ENCODE measurements around the gene RAB11FIP3. TPM values are rescaled to one million over a fixed set of nuclear protein-coding genes. Genes with fewer than 3 reads are reported as not detected.

The RAB11FIP3 gene
- total and polyA plus RNA-seq, 2 of the 13 experiments (the other 11 are each of a cell fraction or from before 2014, with no cell fraction given), result 34.3 to 57.6 TPM

DNA sequence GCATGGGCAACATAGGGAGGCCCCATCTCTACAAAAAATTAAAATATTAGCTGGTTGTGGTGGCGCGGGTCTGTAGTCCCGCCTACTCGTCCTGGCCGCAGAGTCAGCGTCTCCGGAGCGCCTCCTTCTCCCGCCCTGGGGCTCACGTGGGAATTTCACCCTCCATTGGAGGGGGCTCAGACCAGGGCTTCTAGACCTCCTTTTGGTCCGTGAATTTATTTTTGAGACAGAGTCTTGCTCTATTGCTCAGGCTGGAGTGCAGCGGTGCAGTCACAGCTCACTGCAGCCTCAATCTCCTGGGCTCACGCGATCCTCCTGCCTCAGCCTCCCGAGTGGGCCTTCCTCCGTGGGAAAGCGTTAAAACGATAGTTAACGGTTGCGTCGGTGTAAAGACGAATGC, 28.8 kb upstream of the RAB11FIP3 start (continued):
- TF ChIP-seq, protein P1, sequence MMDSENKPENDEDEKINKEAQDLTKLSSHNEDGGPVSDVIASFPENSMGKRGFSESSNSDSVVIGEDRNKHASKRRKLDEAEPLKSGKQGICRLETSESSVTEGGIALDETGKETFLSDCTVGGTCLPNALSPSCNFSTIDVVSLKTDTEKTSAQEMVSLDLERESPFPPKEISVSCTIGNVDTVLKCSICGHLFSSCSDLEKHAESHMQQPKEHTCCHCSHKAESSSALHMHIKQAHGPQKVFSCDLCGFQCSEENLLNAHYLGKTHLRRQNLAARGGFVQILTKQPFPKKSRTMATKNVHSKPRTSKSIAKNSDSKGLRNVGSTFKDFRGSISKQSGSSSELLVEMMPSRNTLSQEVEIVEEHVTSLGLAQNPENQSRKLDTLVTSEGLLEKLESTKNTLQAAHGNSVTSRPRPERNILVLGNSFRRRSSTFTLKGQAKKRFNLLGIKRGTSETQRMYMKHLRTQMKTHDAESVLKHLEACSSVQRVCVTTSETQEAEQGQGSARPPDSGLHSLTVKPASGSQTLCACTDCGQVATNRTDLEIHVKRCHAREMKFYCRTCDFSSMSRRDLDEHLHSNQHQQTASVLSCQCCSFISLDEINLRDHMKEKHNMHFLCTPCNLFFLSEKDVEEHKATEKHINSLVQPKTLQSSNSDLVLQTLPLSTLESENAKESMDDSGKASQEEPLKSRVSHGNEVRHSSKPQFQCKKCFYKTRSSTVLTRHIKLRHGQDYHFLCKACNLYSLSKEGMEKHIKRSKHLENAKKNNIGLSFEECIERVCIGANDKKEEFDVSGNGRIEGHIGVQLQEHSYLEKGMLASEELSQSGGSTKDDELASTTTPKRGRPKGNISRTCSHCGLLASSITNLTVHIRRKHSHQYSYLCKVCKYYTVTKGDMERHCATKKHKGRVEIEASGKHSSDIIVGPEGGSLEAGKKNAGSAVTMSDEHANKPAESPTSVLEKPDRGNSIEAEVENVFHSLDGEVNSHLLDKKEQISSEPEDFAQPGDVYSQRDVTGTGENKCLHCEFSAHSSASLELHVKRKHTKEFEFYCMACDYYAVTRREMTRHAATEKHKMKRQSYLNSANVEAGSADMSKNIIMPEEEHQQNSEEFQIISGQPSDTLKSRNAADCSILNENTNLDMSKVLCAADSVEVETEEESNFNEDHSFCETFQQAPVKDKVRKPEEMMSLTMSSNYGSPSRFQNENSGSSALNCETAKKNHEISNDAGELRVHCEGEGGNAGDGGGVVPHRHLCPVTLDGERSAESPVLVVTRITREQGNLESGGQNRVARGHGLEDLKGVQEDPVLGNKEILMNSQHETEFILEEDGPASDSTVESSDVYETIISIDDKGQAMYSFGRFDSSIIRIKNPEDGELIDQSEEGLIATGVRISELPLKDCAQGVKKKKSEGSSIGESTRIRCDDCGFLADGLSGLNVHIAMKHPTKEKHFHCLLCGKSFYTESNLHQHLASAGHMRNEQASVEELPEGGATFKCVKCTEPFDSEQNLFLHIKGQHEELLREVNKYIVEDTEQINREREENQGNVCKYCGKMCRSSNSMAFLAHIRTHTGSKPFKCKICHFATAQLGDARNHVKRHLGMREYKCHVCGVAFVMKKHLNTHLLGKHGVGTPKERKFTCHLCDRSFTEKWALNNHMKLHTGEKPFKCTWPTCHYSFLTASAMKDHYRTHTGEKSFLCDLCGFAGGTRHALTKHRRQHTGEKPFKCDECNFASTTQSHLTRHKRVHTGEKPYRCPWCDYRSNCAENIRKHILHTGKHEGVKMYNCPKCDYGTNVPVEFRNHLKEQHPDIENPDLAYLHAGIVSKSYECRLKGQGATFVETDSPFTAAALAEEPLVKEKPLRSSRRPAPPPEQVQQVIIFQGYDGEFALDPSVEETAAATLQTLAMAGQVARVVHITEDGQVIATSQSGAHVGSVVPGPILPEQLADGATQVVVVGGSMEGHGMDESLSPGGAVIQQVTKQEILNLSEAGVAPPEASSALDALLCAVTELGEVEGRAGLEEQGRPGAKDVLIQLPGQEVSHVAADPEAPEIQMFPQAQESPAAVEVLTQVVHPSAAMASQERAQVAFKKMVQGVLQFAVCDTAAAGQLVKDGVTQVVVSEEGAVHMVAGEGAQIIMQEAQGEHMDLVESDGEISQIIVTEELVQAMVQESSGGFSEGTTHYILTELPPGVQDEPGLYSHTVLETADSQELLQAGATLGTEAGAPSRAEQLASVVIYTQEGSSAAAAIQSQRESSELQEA (CRISPR knock-in tag; IDR thresholded peaks at IDR 0.05; ENCODE audit: not compliant biosample characterization), result no peak
- TF ChIP-seq RBFOX2 (IDR thresholded peaks at IDR 0.05; ENCODE audit: low read depth, low read length) (no peak), NCOR1 (IDR thresholded peaks at IDR 0.05; ENCODE audit: borderline replicate concordance, low read length) (no peak), MAFG (CRISPR knock-in tag; IDR thresholded peaks at IDR 0.05) (no peak), NFYC (CRISPR knock-in tag; IDR thresholded peaks at IDR 0.05) (peak; percentile 21; the same call in 1 of the 2 replicates), KLF15 (CRISPR knock-in tag; IDR thresholded peaks at IDR 0.05; ENCODE audit: borderline replicate concordance) (no peak), HNRNPUL1 (IDR thresholded peaks at IDR 0.05; ENCODE audit: low read depth, low read length) (no peak), ZKSCAN1 (IDR thresholded peaks at IDR 0.05; ENCODE audit: low read length) (no peak), TCF7L2 (IDR thresholded peaks at IDR 0.05; ENCODE audit: low read depth, low read length) (no peak), ZFP36L2 (CRISPR knock-in tag; IDR thresholded peaks at IDR 0.05) (no peak), ZNF33B (CRISPR knock-in tag; IDR thresholded peaks at IDR 0.05) (no peak), RFXANK (CRISPR knock-in tag; IDR thresholded peaks at IDR 0.05) (0 out of 2 replicates have a peak, but pooled peaks have one; percentile 59), SPEN (CRISPR knock-in tag; IDR thresholded peaks at IDR 0.05; ENCODE audit: low read depth) (no peak), ZNF790 (CRISPR knock-in tag; IDR thresholded peaks at IDR 0.05; ENCODE audit: borderline replicate concordance) (no peak), MTA1 (CRISPR knock-in tag; IDR thresholded peaks at IDR 0.05; ENCODE audit: borderline replicate concordance) (no peak)
- TF ChIP-seq, protein P2, sequence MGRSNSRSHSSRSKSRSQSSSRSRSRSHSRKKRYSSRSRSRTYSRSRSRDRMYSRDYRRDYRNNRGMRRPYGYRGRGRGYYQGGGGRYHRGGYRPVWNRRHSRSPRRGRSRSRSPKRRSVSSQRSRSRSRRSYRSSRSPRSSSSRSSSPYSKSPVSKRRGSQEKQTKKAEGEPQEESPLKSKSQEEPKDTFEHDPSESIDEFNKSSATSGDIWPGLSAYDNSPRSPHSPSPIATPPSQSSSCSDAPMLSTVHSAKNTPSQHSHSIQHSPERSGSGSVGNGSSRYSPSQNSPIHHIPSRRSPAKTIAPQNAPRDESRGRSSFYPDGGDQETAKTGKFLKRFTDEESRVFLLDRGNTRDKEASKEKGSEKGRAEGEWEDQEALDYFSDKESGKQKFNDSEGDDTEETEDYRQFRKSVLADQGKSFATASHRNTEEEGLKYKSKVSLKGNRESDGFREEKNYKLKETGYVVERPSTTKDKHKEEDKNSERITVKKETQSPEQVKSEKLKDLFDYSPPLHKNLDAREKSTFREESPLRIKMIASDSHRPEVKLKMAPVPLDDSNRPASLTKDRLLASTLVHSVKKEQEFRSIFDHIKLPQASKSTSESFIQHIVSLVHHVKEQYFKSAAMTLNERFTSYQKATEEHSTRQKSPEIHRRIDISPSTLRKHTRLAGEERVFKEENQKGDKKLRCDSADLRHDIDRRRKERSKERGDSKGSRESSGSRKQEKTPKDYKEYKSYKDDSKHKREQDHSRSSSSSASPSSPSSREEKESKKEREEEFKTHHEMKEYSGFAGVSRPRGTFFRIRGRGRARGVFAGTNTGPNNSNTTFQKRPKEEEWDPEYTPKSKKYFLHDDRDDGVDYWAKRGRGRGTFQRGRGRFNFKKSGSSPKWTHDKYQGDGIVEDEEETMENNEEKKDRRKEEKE (IDR thresholded peaks at IDR 0.05), result no peak
- TF ChIP-seq, protein P3, sequence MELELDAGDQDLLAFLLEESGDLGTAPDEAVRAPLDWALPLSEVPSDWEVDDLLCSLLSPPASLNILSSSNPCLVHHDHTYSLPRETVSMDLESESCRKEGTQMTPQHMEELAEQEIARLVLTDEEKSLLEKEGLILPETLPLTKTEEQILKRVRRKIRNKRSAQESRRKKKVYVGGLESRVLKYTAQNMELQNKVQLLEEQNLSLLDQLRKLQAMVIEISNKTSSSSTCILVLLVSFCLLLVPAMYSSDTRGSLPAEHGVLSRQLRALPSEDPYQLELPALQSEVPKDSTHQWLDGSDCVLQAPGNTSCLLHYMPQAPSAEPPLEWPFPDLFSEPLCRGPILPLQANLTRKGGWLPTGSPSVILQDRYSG (CRISPR knock-in tag; IDR thresholded peaks at IDR 0.05), result no peak
- TF ChIP-seq, protein P4, sequence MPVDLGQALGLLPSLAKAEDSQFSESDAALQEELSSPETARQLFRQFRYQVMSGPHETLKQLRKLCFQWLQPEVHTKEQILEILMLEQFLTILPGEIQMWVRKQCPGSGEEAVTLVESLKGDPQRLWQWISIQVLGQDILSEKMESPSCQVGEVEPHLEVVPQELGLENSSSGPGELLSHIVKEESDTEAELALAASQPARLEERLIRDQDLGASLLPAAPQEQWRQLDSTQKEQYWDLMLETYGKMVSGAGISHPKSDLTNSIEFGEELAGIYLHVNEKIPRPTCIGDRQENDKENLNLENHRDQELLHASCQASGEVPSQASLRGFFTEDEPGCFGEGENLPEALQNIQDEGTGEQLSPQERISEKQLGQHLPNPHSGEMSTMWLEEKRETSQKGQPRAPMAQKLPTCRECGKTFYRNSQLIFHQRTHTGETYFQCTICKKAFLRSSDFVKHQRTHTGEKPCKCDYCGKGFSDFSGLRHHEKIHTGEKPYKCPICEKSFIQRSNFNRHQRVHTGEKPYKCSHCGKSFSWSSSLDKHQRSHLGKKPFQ (CRISPR knock-in tag; IDR thresholded peaks at IDR 0.05; ENCODE audit: insufficient replicate concordance), result no peak
